ENCODE measurements around the gene PUM1. TPM values are rescaled to one million over a fixed set of nuclear protein-coding genes. Genes with fewer than 3 reads are reported as not detected.

Gene PUM1
- total RNA-seq, 1 experiment from 2014 or later = 109 TPM

DNA sequence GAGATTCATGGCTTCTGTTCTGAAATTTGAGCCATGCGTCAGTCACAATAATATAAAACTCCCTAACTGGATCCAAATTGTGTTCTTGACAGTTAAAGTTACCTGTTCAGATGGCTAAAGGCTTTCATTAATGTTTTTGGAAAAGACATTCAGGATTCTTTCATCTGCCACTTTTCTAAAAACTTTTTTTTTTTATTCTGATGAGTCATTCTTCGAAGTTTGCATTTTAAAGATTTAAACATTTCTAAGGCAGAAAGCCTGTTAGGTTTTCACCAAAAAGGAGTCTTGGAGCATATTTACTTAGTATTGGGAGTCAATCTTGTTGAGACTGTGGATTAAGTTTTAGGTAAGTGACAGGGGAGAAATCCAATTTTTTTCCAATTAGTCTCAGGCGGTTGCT, 138.1 kb downstream of the PUM1 start:
- no peaks in the 10 kb centered on the region for H3K27me3 ChIP-seq (ENCODE audit: control insufficient read depth, insufficient read depth, low read length)
- no peak overlapping the region for H3K27ac ChIP-seq (ENCODE audit: low read length)
- no peaks in the 10 kb centered on the region for H3K9me3 ChIP-seq (ENCODE audit: control insufficient read depth, insufficient read depth, low read depth, low read length)
- intact Hi-C loops (cut with micrococcal nuclease; ENCODE audit: unreplicated experiment) = loop anchor here (5.0 kb wide), 1 partner anchor 145 kb away; no protein-coding TSS in a partner anchor
- no TSS peak for BruUV-seq (replicated peaks)
- CTCF ChIA-PET = no interaction called here
- TF ChIP-seq SIN3A (IDR thresholded peaks at IDR 0.05; ENCODE audit: borderline replicate concordance, insufficient read depth, low read depth, low read length) (no peak), CTCF (IDR thresholded peaks at IDR 0.05) (no peak), REST (IDR thresholded peaks at IDR 0.05; ENCODE audit: insufficient read depth in 1 of 2, low read depth in 2 of 2, low read length in 1 of 2) (no peak), POLR2AphosphoS5 (IDR thresholded peaks at IDR 0.05; ENCODE audit: low read depth, low read length) (no peak), TCF7L2 (IDR thresholded peaks at IDR 0.05; ENCODE audit: low read depth, low read length) (no peak)
- H3K4me1 ChIP-seq (ENCODE audit: control insufficient read depth, insufficient read depth, low read length) = no peaks in the 10 kb centered on the region
- POLR2A ChIA-PET = no interaction called here
- in situ Hi-C loops (cut with HindIII; ENCODE audit: low pct_unique_long_range_greater_than_20kb, low sequenced_read_pairs) = no loop called here
- no peak overlapping the region for H3K4me3 ChIP-seq (ENCODE audit: low read depth in 2 of 2, low read length in 2 of 2)
- ATAC-seq (no peak), DNase-seq (ENCODE audit: low read depth, low spot score) (no peak)
- H3K36me3 ChIP-seq (ENCODE audit: control insufficient read depth, insufficient read depth, low read length) = peaks cover 2% of the 10 kb centered on the region; the same call in 1 of the 2 replicates

- H3K27ac ChIP-seq (ENCODE audit: low read length) = no peak overlapping the region
- intact Hi-C loops (cut with micrococcal nuclease; ENCODE audit: unreplicated experiment) = no loop called here
- no peak for DNase-seq (ENCODE audit: low read depth, low spot score)
- no peaks in the 10 kb centered on the region for H3K27me3 ChIP-seq (ENCODE audit: control insufficient read depth, insufficient read depth, low read length)
- TF ChIP-seq TCF7L2 (IDR thresholded peaks at IDR 0.05; ENCODE audit: low read depth, low read length) (no peak), POLR2AphosphoS5 (IDR thresholded peaks at IDR 0.05; ENCODE audit: low read depth, low read length) (no peak), CTCF (IDR thresholded peaks at IDR 0.05) (no peak), REST (IDR thresholded peaks at IDR 0.05; ENCODE audit: insufficient read depth in 1 of 2, low read depth in 2 of 2, low read length in 1 of 2) (no peak), SIN3A (IDR thresholded peaks at IDR 0.05; ENCODE audit: borderline replicate concordance, insufficient read depth, low read depth, low read length) (no peak)
- ChIA-PET CTCF (no interaction called here), POLR2A (no interaction called here)
- in situ Hi-C loops (cut with HindIII; ENCODE audit: low pct_unique_long_range_greater_than_20kb, low sequenced_read_pairs) = loop anchor here (25.0 kb wide), 1 partner anchor 111 kb away; no protein-coding TSS in a partner anchor
- H3K36me3 ChIP-seq (ENCODE audit: control insufficient read depth, insufficient read depth, low read length) = no peaks in the 10 kb centered on the region
- no peak for ATAC-seq
- BruUV-seq (replicated peaks) = no TSS peak
- no peak overlapping the region for H3K4me3 ChIP-seq (ENCODE audit: low read depth in 2 of 2, low read length in 2 of 2)
- no peaks in the 10 kb centered on the region for H3K9me3 ChIP-seq (ENCODE audit: control insufficient read depth, insufficient read depth, low read depth, low read length)
- H3K4me1 ChIP-seq (ENCODE audit: control insufficient read depth, insufficient read depth, low read length) = no peaks in the 10 kb centered on the region
Observed at GRCh38 chr1:30923597-30923996, 141.9 kb downstream of the PUM1 start.

Measured in Panc1 (cell line).